SHP77 (cell line): ENCODE data around the gene PTPN20.

Experiments used
- DNase-seq, 2 experiments: peaks; one replicate each; lab custom pipeline; 2025; lab: John Stamatoyannopoulos, UW

Gene PTPN20

DNA sequence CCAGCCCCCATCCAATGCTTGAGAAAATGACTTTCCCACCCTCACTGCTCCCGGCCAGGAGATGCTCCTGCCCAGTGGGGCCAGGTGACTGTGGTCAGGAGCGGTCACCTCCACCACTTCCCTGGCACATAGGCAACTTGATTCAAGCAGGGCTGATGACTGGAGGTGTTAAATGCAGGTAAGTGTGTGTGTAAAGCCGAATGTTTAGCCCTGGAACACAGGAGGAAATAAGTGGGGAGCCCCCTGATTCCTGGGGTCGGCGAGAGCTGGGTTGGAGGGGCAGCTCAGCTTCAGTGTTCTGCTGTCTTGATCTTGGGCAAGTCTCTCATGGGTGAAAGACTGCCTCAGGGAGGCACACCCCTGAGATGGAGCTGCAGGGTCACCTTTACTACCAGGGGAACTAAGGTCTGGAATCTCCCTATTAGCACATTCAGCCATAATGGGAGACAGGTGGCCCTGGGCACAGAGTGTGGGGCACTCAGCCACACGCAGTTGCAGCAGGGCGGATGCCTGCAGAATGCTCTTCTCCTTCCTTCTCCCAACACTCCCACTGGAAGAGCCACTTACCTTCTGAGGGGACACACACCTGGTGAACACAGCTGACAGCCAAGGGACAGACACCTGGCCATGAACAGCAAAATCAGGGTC is 124.1 kb downstream of the PTPN20 start:
- no peak for DNase-seq

DNA sequence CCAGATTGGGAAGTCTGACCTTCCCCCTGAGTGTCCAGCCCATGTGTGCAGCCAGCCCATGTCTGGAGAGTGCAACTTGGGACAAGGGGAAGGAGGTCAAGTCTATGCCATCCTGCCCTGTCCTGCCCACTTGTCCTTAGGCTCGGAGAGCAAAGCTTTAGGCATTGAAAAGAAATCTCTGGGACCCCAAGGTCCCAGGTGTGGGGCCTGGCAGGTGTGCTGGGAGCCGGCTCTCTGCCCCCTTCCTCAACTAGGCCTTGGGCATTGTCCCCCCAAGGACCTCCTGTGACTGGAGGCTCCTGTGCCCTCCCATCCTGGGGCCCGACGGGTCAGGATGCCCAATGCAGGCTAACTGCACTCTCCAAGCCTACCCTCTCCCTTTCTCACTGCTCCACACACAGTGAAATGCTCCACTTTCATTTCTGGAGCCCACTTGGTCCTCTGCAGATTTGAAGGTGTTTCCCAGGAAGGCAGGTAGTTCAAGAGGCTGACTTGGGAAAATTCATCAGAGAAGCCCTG is 124.7 kb downstream of the PTPN20 start:
- no peak for DNase-seq

DNA sequence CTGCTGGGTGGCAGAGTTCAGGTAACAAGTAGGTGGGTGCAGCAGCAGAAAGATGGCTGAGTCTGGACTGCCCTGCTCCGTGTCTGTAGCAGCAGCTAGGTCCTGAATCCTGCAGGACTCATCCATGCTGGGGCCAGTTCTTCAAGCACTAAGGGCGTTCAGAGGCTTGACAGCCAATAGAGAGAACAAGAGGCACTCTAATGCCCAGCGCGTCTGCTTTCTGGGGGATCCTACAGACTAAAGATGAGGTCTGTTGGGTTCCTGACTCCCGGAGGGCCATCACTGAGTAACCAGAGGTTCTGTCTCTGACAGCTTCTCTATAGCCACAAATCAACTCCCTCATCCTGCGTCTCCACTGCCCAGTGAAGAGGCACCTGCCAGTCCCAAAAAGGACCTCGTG is 125.5 kb downstream of the PTPN20 start:
- no peak for DNase-seq

DNA sequence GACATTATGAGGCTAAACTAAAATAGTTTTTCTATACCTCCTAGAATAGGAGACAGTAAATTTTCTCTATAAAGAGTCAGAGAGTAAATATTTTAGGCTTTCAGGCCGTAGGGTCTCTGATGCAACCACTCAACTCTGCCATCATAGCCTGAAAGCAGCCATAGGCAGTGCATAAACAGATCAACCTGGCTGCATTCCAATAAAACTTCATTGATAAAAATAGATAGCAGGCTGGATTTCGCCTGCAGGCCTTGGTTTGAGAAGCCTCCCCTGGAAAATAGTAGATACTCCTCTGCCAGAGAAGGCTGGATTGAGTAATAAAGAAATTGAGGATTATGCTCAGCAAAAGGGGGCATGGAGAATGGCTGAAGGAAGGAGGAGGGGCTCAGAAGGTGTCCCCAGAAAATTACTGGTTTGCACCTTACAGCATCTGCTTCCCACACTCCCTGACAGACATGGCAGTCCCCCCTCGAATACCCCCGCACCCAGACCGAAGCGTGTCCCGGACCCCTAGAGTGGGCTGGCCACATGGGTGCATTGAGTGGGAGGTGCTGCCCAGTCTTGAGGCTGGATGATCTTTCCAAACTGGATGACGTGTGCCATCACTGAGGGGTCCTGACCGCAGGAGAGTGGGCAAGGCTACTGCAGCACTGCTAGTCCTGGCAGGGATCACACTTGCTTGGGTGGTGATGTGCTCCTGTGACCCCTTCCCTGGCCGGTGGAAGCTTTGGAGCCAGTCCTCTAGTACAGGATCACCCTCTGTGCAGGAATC is 126.6 kb downstream of the PTPN20 start:
- no peak for DNase-seq

DNA sequence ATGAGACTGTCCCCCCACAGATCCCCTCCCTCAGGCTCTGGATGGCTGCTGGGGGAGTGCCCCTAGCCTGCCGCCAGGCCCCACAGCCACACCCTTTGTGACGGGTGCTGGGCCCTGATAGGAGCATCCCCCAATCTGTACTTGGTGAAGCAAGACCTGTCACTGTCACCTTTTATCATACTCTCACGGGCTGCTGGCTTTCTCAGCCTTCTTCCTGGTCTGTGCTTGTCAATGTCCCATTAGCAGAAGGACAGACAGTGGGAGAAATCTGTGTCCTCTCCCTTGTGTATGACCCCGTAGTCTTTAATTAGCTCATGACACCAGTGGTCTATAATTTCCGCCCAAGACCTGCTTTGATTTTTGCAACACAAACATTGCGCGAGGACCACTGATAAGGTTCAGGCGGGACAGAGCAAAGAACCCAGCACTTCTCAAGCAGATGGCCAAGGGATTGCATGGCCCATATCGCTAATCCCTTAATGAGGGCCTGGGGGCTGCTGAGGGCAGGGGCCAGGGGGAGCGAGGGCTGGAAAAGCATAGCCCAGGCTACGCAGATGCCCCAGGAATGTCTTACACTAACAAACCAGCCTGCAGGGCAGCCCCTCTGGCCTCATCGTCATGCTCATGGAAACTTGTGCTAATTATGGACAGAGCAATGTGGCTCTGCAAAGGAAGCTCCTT is 127.8 kb downstream of the PTPN20 start:
- no peak for DNase-seq

DNA sequence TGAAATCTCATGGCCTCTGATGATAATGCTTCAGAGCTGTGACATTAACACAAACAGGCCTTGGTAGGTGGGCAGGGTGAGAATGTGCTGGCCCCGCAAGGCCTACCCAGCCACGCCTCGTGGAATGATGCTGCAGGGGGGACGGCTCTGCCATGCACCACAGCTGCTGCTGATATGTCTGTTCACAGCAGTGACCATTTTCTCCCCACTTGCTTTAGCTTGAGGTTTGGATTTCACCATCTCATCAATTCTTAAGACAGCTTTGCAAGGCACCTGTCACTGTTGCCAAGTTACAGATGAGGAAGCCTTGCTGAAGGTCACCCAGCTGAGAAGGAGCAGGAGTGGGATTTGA is 128.3 kb downstream of the PTPN20 start:
- no peak for DNase-seq

DNA sequence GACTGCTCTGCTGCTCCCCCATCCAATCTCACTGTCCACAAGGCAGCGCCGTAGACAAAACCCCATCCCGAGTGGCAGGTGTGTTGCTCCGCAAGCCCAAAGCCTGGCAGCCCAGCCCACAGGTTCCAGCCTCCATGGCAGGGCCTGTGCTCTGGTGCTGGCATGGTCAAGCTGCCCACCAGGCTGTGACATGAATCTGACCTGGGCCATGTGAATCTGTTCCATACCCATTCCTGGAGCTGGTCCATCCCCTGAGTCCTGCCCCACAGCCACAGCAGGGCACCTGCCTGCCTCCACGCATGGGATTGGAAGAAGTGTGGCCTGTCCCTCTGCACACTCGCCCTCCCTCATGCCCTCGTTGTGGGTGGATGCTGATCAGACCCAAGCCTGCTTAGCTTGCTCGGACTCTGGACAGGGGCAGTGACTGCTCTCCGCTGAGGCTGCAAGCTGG is 128.8 kb downstream of the PTPN20 start:
- DNase-seq = no peak

DNA sequence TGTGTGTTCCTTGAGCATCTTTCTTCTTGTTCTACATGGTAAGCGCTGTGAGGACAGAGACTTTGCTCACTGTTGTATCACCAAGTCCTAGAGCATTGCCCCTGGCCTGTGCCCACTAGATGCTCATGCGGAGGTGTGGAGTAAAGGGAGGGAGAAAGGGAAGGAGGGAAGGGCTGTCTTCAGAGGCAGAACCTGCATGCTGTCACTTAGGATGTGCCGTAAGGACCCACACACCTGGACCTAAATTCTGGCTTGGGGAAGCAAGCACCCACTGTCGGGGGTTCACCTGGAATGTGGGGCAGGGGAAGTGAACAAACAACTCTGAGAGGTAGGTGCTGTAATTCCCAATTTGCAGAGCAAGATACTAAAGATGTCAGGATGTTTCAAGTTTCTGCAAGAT is 129.5 kb downstream of the PTPN20 start:
- DNase-seq = no peak

DNA sequence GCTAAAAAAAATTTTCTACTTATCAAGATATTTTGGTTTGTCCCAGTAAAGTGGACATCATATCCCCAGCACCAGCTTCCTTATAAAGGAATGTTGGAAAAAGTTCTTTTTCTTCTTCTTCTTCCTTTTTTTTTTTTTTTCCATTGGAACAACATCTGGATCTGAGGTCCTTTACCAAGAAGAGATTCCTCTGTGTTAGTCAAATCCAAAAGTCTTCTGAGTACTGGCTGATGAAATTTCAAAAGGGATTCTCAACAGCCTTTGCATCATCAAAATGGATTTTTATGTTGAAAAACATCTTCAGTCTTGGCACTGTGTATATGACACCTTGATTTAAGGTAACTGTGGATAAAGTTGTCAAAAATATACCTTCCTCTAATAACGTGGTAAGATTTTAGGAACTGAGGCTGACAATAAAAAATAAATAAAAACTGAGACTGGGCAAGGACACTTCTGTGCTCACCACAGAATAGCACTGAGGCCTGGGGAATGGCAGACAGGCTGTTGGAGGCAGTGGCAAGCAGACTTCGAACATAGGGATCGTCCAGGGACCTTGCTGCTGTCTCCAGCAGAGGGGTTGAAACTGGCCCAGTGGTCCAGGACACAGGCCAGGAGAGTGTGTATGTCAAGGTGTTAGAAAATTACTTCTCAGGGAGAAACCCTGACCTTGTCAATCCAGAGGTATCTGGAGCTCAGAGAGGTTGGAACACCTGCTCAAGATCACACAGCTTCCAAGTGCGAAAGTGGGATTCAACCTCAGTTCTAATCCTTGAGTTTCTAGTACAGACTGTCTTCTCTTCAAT is 130.4 kb downstream of the PTPN20 start:
- no peak for DNase-seq

DNA sequence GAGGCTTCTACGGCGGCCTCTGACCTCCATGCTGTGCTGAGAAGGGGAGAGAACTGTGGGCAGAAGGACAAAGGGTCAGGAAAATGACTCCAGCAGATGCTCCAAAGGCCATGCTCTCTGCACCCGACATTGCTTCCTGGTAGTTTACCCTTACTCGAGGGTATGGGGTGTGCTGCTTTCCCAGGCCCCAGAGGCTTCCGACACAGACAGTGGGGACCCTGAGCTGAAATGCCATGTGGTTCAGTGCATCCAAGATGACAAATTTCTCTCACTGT is 130.9 kb downstream of the PTPN20 start:
- no peak for DNase-seq

DNA sequence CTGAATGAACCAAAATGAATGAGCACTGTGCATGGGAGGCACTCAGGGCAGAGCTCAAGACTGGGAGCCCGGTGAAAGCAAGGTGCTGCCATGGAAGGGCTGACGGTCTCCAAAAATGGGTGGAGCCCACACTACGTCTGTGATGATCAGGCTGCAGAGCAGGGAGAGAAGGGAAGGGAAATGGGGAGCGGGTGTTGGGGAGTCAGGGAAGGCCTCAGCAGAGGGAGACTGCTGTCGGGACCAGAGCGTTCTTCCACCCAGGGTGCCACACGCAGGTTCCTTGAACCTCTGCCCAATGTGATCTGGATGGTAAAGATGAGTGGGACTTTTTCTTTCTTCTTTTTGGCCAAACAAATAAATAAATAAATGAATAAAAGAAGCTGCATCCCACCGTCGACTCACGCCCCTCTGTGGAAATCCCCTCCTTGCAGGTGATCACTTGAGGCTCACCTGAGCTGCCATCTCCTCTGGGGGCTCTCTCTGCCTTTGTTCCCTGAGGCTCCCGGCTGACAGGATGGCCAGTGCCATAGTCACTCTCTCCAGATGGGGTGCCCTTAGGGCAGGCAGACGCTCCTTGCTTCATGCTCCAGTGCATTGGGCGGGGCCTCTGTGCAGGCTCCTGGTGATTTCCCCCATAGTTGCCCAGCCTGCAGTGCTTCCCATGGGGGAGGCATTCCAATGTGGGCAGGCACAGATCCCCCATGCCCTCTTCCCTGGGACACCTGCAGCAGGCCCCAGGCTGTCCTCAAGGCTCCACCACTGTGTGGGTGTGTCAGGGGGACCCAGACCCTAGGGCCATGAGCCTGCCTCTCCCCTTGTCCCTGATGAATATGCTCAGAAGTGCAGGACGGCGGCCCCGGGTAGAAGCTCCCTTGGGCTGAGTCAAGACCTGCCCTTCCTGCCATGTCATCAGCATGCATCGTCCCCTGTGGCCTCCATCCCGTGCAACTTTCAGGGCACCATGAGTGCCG is 131.8 kb downstream of the PTPN20 start:
- no peak for DNase-seq

DNA sequence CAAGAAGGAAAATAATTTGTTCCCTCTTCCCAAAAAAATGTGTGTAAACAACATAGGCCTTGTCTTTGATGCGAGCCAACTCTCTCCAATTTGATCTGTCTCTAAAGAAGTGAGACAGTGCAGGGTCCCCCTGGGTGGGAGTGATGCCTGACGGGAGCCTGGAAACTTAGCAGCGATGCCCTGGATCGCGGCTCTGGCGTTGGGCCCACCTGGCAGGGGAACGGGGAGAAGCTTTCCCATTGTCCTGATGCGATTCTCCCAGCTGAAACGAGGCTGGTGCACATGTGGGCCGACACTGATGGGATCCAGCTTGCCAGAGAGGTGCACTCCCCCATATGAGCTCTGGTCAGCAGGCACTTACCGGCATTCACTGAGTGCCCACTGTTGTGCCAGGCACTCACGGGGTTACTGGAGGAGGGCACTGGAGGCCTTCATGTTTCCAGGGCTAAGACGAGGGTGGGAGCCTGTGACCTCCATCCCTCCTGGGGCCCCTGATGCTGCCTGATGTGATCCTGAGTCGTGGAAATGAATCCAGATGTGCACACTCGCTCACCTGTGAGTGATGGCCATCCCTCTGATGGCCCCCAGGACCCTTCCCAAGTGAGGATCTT is 132.8 kb downstream of the PTPN20 start:
- DNase-seq = no peak

DNA sequence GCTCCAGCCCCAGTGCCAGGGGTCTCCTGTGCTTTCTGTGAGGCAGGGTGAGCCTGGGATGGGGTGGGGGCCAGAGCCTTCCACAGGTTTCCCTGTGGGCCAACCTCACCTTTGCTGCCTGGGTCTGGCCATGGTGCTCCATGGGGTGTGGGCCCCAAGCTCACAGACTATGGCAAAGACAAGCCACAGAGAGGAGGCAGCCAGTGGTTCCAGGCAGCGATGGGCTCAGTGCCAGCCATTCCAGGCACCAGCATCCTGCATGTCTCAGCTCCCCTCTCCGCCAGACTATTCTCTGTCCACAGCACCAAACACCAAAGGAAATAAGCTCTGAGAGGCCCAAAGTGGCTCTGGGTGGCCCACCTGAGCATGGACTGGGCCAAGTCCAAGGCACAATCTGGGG is 133.5 kb downstream of the PTPN20 start:
- DNase-seq = no peak

DNA sequence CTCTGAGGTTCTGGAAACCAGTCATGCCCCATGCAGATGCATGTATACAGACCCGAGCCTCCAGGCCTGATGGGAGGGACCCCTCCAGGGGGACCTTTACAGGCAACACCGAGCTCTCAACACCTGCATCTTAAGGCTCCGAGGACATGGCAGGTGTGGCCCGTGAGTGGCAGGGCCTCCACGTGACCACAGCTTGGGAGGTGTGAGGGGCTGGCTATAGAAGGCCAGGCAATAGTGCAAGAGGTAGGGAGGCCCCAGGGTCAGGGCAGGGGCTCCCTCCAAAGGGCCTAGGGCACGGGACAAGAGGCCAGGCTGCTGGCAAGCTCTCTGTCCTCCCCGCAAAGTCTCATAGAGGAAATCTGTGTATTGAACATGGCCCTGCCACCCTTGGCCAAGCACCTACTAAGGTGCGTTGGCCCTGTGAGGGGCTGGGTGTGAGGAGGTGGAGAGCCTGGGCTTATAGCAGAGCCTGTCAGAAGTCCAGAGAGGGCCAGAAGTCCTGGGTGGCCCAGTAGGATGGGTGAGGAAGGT is 134.2 kb downstream of the PTPN20 start:
- no peak for DNase-seq

DNA sequence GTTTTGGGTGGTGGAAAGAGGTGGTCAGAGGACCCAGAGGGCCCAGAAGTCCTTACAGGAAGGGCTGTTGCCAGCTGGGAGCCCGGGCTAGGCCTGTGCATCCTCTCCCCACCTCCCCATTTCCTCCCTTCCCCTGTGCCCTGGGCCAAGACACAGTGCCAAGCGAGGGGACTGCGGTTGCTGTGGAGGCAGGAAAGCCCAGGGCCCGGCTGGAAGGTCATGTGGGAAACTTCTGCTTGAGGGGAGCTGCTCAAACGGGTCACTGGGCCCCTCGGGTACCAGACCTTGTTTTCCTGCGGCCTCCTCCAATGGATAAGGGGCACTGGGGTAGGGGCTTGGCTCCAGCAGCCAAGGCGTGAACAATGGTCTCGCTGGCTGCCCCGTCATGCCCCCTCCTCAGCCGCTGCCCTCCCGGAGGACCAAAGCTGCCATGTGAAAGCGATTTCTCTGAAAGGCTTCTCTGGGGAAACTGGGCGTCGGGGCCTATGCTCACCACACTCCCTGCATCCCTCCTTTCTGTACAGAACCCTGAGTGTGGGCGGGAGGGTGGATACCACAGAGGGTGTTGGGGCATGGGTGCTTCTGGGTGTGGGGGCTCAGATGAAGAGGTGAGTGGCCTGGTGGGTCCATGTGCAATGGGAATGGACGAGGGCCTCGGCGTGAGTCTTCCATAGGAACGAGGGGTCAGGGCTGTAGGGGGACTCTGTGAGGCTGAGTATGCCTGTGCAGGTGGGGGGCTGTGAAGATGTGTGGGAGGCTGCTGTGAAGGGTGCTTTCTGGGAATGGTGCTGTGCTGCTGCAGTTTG is 135.3 kb downstream of the PTPN20 start:
- DNase-seq = no peak

DNA sequence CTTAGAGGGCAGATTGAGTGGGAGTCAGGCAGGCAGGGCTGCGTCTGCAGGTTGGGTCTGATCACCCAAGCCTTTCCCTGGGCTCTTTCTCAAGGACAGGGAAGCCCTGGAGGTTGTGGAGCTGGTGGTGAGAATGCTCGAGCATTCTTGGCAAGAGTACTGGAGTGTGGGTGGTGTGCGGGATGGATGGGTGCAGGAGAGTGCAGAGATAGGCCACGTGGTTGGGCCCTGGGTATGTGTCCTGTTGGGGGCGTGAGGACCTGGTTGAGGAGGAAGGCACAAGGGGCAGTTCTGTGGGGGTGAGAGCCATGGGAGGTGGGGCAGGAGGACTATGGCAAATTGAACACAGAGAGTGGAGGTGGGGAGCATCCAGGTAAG is 135.9 kb downstream of the PTPN20 start:
- no peak for DNase-seq

DNA sequence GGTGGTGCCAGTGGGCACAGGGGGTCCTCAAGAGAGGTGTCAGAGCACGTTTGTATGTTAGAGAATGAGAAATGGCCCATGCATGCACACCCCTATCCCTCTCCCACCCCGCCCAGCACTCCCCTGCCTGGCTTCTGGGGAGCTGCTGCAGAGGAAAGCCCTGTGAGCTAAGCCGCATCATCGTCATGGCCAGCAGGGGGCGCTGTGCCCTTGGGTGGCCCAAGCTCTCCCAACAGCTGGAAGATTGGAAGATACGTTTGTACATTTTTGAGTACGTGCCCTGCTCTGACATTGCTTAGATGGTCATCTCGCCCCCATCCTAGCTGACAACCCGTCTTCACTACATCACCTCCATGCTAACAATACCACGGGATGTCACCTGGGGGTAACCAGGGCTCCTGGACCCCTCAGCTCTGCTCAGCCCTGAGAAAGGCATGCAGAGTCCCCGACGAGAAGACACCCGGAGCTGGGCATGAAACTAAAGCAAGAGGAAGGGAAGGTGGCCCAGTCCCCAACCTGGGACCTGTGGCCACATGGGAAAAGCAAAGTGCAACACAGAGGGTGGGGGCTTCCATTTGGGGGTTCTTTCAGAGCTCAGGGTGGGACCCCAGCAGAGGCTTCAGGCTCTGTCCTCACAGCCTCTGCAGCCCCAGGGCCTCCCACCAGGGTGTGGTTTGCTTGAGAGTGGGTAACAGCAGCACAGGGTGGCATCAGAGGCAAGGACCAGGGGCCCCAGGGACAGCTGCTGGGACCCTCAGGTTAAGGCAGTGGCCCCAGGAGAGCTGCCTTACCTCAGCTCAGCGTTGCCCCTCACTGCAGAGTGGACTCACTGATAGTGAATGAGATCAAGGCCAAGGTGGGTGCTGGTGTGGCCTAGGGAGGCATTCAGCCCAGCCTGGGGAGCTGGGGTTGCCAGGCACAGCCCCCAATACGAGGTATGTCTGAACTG is 136.6 kb downstream of the PTPN20 start:
- DNase-seq = peak; percentile 11 to 21

DNA sequence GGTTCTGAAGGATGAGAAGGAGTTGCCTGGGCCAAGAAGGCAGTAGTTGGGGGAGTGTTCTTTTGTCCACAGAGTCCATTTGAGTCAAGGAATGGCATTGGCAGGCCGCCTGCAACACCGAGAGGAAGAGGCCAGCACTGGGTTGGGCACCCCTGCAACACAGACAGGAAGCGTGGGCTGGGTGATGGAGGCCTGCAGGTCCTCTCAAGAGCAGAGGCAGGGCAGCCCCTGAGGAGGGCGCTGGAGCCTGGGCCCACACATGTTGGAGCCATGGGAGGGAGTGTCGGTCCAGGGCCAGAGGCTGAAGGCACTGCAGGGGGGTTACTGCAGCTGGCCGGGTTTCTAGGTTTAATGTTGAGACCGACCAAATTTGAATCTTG is 137.3 kb downstream of the PTPN20 start:
- DNase-seq = no peak
